Suprapubic skin (tissue), 4 donors: Measurements from ENCODE around the gene FOXJ1. TPM values are rescaled to one million over a fixed set of nuclear protein-coding genes. Genes with fewer than 3 reads are reported as not detected.

Source experiments
- DNase-seq, 2 donors: peaks; one replicate each; pipeline ENCODE4 v3.0.0-alpha.2; 2019; ENCODE audit warnings: low spot score in 2 of 2
- H3K27ac ChIP-seq: fragments of 200-600 bp; sonication (generic); one replicate; pipeline ENCODE4 v1.5.1; 2019
- H3K27me3 ChIP-seq: fragments of 200-600 bp; sonication (generic); one replicate; pipeline ENCODE4 v1.5.1; 2019
- H3K36me3 ChIP-seq: fragments of 200-600 bp; sonication (generic); one replicate; pipeline ENCODE4 v1.5.1; 2019
- H3K4me1 ChIP-seq: fragments of 200-600 bp; sonication (generic); one replicate; pipeline ENCODE4 v1.5.1; 2019
- H3K4me3 ChIP-seq: fragments of 200-600 bp; sonication (generic); one replicate; pipeline ENCODE4 v1.5.1; 2019; ENCODE audit warnings: mild to moderate bottlenecking
- H3K9me3 ChIP-seq: fragments of 200-600 bp; sonication (generic); one replicate; pipeline ENCODE4 v1.5.1; 2019
- EP300 ChIP-seq: sonication (generic); formaldehyde crosslinking; IDR thresholded peaks from one replicate; pipeline ENCODE4 v1.6.1; 2017; ENCODE audit warnings: antibody characterized with exemption
- POLR2A ChIP-seq, 2 donors: fragments of 450-650 bp; IDR thresholded peaks; one replicate each; pipeline ENCODE4 v1.6.1; 2017; ENCODE audit warnings: antibody characterized with exemption in 2 of 2, mild to moderate bottlenecking in 2 of 2, moderate library complexity in 2 of 2
- POLR2AphosphoS5 ChIP-seq, 3 donors: sonication (generic); formaldehyde crosslinking; IDR thresholded peaks; one replicate each; pipeline ENCODE4 v1.6.1; 2017; ENCODE audit warnings: antibody characterized with exemption in 3 of 3
- WGBS: methylation state at CpG from one replicate; pipeline ENCODE4 v1.1.5; 2018; 5-methylcytosine and 5-hydroxymethylcytosine counted together
- total RNA-seq, 4 donors: library from RNA; depleted of rRNA; stranded (reverse); fragments of >200 nt; gene quantifications; one replicate each; pipeline ENCODE4 v1.1.0, GENCODE V29; 2016
- TF ChIP-seq, protein P1 (sequence below), 2 donors: fragments of 200-600 bp in 1 of 2; fragments of 450-650 bp in 1 of 2; sonication (generic) in 1 of 2; IDR thresholded peaks; one replicate each; pipeline ENCODE4 v1.5.1; 2016 to 2019; ENCODE audit warnings: antibody characterized with exemption in 2 of 2, mild to moderate bottlenecking in 1 of 2, moderate library complexity in 1 of 2

FOXJ1 gene
- total RNA-seq, 4 donors from 2014 or later, result 2.1 to 3.6 (median 2.9) TPM

DNA sequence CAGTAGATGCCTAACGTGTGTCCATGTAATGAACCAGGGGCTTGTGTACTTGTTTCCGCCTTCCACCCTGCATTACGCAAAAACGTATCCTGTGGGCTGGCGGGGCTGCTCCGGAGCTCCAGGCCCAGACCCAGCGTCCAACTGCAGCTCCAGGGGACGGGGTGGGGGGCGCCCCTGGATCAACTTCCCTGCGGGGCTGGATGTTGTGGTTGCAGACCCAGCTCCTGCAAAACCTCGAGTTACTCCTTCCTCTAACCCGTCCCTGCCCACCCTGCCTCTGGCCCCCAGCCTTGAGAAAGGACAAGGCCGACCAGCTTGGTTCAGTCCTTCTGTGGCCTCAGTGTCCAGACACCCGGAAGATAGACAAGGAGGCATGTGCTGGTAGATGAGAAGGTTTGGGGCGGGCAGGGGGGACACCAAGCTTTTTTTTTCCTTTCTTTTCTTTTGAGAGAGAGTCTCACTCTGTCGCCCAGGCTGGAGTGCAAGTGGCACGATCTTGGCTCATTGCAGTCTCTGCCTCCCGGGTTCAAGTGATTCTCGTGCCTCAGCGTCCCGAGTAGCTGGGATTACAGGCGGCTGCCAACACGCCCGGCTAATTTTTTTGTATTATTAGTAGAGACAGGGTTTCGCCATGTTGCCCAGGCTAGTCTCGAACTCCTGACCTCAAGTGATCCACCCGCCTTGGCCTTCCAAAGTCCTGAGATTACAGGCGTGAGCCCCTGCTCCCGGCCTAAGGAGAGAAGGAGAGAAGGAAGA is 36.7 kb downstream of the FOXJ1 start:
- no peak for DNase-seq
- TF ChIP-seq POLR2AphosphoS5 (IDR thresholded peaks at IDR 0.05) (no peak), EP300 (no peak), POLR2A (IDR thresholded peaks at IDR 0.05) (no peak)
- TF ChIP-seq, protein P1, sequence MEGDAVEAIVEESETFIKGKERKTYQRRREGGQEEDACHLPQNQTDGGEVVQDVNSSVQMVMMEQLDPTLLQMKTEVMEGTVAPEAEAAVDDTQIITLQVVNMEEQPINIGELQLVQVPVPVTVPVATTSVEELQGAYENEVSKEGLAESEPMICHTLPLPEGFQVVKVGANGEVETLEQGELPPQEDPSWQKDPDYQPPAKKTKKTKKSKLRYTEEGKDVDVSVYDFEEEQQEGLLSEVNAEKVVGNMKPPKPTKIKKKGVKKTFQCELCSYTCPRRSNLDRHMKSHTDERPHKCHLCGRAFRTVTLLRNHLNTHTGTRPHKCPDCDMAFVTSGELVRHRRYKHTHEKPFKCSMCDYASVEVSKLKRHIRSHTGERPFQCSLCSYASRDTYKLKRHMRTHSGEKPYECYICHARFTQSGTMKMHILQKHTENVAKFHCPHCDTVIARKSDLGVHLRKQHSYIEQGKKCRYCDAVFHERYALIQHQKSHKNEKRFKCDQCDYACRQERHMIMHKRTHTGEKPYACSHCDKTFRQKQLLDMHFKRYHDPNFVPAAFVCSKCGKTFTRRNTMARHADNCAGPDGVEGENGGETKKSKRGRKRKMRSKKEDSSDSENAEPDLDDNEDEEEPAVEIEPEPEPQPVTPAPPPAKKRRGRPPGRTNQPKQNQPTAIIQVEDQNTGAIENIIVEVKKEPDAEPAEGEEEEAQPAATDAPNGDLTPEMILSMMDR (IDR thresholded peaks at IDR 0.05), result no peak
- WGBS, result 88% methylated on average over 24 of the region's 29 CpGs
- Histone ChIP-seq H3K27ac (peak overlapping the region; percentile 79), H3K27me3 (no peaks in the 10 kb centered on the region), H3K9me3 (no peaks in the 10 kb centered on the region), H3K4me1 (peaks cover 24% of the 10 kb centered on the region), H3K4me3 (peak overlapping the region; percentile 95), H3K36me3 (peaks cover 24% of the 10 kb centered on the region)

DNA sequence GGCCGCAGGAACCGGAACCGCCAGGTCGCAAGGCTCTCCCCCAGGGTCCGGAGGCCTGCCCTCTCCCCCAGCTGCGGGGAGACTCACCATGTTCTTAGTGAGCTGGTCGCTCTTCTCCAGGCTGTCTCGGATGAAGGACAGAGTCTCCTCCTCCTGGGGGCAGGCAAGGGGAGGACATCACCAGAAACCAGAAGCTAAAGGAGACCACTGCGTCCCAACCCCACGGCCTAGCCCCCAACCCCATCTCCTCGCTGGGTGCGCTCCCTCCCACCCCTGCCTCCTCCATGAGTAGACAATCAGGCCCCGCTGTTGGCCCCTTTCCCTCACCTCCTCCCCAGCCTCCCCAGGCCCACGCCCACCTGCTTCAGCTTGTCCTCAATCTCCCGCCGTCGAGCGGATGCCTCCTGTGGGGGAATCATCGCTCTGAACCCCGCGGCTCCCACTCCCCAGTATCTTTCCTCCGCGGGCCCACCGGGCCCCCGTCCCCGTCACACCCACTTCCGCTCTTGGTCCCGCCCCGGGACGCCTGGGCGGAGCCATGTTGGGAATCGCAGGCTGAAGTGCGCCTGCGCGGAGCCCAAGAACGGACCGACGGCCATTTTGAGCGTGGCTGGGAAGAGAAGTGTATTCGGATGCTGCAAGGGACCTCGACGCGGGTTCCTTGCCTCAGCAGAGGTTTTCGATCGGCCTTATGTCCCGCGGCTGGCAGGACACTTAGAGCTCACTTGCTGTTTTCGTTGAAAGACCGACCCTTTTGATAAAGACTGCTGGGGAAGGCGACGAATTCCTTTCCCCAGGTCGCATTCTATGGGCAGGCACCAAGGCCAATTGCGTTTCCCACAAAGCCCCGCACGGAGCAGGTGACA is 37.5 kb downstream of the FOXJ1 start, which contains the start of gene EXOC7:
Gene EXOC7, minus strand, starts transcription at position 514 of the 866 bp plus-strand sequence. Its CDS starts 95 bp downstream, at position 419.
- Histone ChIP-seq H3K27me3 (no peaks in the 10 kb centered on the region), H3K36me3 (peaks cover 29% of the 10 kb centered on the region), H3K27ac (peak within 1 kb of the TSS; percentile 79), H3K9me3 (no peaks in the 10 kb centered on the region), H3K4me3 (peak within 1 kb of the TSS; percentile 95), H3K4me1 (peaks cover 24% of the 10 kb centered on the region)
- TF ChIP-seq, protein P1 (IDR thresholded peaks at IDR 0.05), result no peak
- peak in 1 of 2 donors; percentile 44 for TF ChIP-seq POLR2A (IDR thresholded peaks at IDR 0.05)
- TF ChIP-seq POLR2AphosphoS5 (IDR thresholded peaks at IDR 0.05), result no peak
- WGBS, result 6% methylated on average over 32 of the region's 55 CpGs
- DNase-seq, result peak; percentile 94 to 95

DNA sequence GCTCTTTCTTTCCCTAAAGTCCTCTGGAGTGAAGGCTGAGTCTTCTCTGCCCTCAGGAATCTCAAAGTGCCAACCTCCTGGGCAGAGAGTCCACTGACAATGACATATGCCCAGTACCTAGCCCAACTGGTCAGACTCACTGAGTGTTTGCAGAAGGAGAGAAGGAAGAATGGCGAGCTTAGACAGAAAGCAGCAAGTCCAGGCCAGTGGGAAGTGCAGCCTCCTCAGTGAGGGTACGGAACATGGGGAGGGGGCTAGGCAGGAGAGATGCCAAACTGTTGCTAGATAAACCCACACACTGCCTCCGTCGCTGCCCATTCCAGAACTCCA is 38.1 kb downstream of the FOXJ1 start:
- Histone ChIP-seq H3K36me3 (peaks cover 33% of the 10 kb centered on the region), H3K4me1 (peaks cover 24% of the 10 kb centered on the region), H3K4me3 (peak overlapping the region; percentile 95), H3K9me3 (no peaks in the 10 kb centered on the region), H3K27me3 (no peaks in the 10 kb centered on the region), H3K27ac (peak overlapping the region; percentile 79)
- no peak for DNase-seq
- 3% methylated on average over 4 of the region's 4 CpGs for WGBS
- no peak for TF ChIP-seq POLR2A (IDR thresholded peaks at IDR 0.05)

DNA sequence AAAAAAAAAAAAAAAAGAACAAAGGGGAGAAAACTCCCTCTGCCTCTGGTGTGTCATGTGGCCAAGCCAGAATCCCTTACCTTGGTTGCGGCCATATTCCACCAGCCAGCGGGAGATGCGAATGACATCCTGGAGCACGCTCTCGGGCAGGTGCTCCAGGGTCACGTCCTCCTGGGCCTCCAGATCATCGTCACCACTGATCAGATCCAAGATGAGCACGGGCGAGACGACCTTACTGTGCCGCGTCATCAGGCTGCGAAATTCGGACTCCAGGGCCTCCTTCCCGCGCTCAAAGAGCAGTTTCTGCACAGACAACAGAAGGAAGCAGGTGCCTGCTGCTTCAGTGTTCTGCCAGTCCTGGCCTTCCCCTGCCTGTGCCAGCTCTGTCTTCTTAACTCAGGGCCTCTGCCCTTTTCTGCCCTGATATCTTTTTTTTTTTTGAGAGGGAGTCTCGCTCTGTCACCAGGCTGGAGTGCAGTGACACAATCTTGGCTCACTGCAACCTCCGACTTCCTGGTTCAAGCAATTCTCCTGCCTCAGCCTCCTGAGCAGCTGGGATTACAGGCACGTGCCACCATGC is 43.2 kb downstream of the FOXJ1 start:
- Histone ChIP-seq H3K9me3 (no peaks in the 10 kb centered on the region), H3K27me3 (no peaks in the 10 kb centered on the region), H3K4me3 (no peak overlapping the region), H3K27ac (no peak overlapping the region), H3K36me3 (peaks cover 84% of the 10 kb centered on the region), H3K4me1 (peaks cover 12% of the 10 kb centered on the region)
- no peak for DNase-seq
- TF ChIP-seq POLR2AphosphoS5 (IDR thresholded peaks at IDR 0.05) (no peak), EP300 (no peak), POLR2A (IDR thresholded peaks at IDR 0.05) (no peak)
- TF ChIP-seq, protein P1 (IDR thresholded peaks at IDR 0.05), result no peak
- WGBS, result 93% methylated on average over 19 of the region's 19 CpGs

DNA sequence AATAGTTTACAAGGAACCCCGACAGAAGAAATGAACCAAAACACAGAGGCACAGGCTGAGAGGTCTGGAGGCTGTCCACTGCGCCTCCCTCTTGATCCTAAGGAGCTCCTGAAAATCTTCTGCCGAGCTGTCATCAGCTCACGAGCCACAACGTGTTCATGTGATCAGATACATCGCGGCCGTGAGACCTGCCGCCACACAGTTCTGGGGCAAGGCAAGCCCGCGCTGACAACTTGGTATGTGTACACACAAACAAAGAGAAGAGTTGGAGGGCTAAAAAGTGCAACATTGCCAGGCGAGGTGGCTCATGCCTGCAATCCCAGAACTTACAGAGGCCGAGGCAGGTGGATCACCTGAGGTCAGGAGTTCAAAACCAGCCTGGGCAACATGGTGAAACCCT is 45.1 kb downstream of the FOXJ1 start:
- Histone ChIP-seq H3K4me1 (no peaks in the 10 kb centered on the region), H3K4me3 (no peak overlapping the region), H3K27ac (no peak overlapping the region), H3K9me3 (no peaks in the 10 kb centered on the region), H3K36me3 (peaks cover 92% of the 10 kb centered on the region), H3K27me3 (no peaks in the 10 kb centered on the region)
- TF ChIP-seq EP300, result no peak
- no peak for TF ChIP-seq POLR2A (IDR thresholded peaks at IDR 0.05)
- no peak for TF ChIP-seq POLR2AphosphoS5 (IDR thresholded peaks at IDR 0.05)
- TF ChIP-seq, protein P1 (IDR thresholded peaks at IDR 0.05), result no peak
- no peak for DNase-seq
- 81% methylated on average over 13 of the region's 13 CpGs for WGBS
